Skeletal muscle cell (primary cell): ENCODE data around the gene HOXC13.
A peak's percentile ranks its signal among the peaks of the same experiment; 100 is the strongest.

Experiments
- DNase-seq: peaks from one replicate; pipeline ENCODE4 v3.0.0-alpha.2; 2010; ENCODE audit warnings: low read depth
- H3K4me3 ChIP-seq: 2 replicates; pipeline ENCODE4 v1.5.1; 2011; ENCODE audit warnings: low read depth, mild to moderate bottlenecking, control low read depth, low read length, moderate library complexity

The HOXC13 gene

DNA sequence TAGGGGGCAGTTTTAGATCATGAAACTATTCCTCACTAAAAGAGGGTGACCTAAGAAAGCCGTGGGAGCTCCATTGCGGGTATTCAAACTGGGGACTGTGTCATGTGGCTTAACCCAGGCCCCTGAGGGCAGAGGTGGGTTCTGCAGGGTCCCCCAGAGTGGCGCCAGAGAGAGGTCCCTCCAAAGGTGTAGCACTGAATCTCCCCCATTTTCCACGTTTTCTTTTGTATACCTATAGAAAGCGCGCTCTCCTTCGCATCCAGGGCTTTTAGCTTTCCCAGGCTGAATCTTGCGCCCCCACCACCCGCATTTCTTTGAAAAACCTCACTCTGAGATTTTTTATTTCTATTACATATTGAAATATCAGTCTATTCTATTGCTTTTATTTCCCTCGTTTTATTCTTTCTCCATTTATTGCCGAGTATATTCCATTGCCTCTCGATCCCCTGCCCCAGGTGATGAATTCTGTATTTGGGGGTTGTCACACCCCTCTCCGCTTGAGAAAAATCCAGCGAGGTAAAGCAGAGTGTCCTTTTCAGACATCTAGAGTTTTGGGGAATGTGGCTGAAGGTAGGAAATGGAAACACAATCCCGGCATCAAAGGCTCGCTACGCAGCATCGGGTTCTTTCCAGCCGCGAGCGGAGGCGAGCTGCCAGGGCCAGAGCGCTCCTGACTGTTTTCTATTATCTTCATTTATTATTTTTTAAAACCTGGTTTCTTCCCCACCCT, 870 bp upstream of the HOXC13 start:
- peak overlapping the region; percentile 38 for H3K4me3 ChIP-seq
- DNase-seq, result no peak

GRCh38 chr12:53939141-53940108, 794 bp downstream of the HOXC13 start:
- no peak for DNase-seq
- peak overlapping the region; percentile 38 for H3K4me3 ChIP-seq

DNA sequence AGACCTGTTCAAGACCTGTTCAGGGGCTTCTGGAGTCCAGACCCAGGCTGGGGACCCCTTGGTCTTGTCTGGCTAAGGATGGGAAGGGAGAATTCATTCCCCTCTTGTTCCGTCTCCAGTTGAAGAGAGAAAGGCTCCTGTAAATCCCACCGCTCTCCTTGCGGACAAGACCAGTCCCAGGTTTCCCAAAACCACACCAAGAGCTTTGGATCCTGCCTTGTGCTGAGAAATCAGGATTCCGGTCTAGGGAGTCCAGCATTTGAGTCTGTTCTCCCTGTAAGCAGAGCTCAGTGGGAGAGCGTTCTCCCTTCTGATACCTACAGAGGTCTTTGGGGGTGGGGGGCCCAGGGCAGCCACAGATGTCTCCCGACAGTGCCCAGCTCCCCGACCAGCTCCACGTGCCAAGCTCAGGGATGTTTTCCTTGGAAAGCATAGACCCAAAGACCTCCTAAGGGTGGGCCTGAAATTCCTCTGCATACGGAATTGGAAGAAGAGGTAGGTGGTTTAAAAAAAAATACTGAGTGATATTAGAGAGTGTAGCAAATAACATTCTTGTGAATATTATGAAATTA, 1.9 kb downstream of the HOXC13 start:
- H3K4me3 ChIP-seq, result peak overlapping the region; percentile 16
- DNase-seq, result no peak

- DNase-seq, result no peak
- H3K4me3 ChIP-seq, result no peak overlapping the region
These were observed 2.6 kb downstream of the HOXC13 start for GRCh38 chr12:53941187-53941586.

- DNase-seq, result no peak
- no peak overlapping the region for H3K4me3 ChIP-seq
These were observed 3.1 kb downstream of the HOXC13 start for GRCh38 chr12:53941750-53942149.

DNA sequence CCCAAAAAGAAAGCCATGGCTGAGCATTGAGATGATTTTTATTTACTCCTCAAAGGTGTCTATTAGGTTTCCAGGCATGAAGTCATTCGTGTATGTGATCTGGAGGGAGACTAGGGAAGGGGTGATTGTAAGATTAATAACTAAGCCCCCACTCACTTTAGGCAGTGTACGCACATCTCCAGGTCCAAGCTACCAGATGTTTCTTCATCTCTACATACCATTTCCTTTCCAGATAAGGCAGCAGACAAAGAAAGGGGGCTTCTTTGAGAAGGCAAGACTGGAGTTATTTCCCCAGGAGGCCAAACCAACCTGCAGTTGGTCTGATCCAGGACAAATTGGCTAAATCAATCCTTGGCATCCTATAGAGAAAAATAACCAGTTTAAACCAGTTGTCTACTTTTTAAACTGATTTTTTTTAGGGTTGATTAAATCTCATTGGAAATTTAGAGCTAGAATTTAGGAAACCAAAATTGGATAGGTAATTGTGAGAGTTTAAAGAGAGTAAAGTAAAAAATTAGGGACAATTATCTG, 3.9 kb downstream of the HOXC13 start:
- DNase-seq, result no peak

DNA sequence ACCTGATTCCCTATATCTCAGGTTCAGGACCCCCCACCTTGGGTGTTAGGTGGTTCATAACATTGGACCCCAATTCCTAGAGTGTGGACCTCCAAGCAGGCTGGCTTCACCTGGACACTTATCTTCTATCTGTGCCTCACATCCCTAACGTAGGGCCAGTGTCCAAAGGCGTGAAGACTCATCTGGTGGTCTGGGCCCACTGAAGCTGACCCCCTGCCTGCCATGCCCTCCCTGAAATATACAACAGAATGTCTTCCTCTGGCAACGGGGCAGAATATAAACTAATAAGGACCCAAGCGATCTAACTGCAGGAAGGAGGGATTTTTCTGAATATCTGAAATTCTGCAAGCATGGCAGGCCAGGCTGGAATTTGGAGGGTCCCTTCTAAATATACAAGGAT, 5.6 kb downstream of the HOXC13 start:
- no peak for DNase-seq
- no peak overlapping the region for H3K4me3 ChIP-seq

More for the DNA sequence above, 3.9 kb downstream of the HOXC13 start:
- H3K4me3 ChIP-seq, result no peak overlapping the region

- no peak for DNase-seq
- no peak overlapping the region for H3K4me3 ChIP-seq
These were observed 6.5 kb downstream of the HOXC13 start for GRCh38 chr12:53944907-53945847.

DNA sequence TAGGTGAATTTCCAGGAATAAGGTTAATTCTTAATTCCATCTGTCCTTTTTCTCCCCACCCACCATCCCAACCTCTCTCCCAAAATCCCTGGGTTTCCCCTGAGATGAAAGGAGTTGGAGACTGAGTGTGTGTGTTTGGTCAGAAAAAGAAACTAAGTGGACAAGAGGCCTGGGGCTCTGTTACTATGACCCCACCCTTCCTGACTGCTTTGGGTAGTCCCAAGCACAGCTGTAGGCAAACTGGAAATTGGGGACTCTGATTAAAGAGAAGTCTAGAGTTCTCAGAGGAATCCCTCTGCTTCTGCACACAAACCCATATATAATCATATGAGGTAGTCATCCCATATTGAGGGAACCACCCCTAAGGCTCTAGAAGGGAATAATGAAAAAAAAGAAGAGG, 9.1 kb downstream of the HOXC13 start:
- DNase-seq, result no peak
- no peak overlapping the region for H3K4me3 ChIP-seq

- H3K4me3 ChIP-seq, result no peak overlapping the region
- no peak for DNase-seq
These were observed 10.3 kb downstream of the HOXC13 start for GRCh38 chr12:53948650-53949593.

DNA sequence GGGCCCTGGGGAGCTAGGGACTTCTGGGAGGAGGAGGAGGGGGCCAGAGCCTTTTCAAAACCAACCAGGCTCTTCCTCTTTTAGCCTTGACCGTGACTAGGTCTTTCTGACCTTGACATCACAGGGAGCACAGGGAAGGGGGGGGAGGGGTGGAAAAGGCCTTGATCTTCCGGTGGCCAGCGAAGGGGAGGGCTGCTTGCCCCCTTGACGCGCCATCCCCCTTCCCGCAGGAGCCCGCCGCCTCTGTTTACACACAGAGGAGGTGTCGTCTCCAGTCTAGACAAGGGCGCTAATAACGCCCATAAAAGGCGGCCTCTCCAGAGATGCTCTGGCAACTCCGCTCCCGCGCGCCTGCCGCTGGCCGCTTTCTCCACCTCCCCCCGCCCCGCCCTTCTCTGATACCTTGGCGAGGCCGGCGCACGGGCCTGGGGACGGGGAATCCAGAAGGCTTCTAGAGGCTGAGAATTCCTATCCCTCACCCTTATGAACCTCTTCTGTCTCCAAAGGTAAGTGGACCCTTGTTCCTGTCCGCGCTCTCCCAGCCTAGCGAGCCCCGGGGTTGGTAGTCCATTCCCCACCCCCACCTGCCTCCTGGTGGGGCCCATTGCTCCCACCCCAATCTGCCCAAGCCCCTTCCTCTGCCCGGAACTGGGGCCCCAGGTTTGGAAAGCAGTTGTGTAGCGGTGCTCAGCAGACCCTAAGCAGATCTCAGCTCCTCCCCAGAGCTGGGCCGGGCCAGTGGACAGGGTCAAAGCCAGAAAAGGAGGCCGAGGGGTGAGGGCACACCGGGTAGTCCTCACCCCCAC, 11.2 kb downstream of the HOXC13 start:
- no peak overlapping the region for H3K4me3 ChIP-seq
- no peak for DNase-seq

- DNase-seq, result no peak
- no peak overlapping the region for H3K4me3 ChIP-seq
These were observed 11.8 kb downstream of the HOXC13 start for GRCh38 chr12:53950437-53950773.

DNA sequence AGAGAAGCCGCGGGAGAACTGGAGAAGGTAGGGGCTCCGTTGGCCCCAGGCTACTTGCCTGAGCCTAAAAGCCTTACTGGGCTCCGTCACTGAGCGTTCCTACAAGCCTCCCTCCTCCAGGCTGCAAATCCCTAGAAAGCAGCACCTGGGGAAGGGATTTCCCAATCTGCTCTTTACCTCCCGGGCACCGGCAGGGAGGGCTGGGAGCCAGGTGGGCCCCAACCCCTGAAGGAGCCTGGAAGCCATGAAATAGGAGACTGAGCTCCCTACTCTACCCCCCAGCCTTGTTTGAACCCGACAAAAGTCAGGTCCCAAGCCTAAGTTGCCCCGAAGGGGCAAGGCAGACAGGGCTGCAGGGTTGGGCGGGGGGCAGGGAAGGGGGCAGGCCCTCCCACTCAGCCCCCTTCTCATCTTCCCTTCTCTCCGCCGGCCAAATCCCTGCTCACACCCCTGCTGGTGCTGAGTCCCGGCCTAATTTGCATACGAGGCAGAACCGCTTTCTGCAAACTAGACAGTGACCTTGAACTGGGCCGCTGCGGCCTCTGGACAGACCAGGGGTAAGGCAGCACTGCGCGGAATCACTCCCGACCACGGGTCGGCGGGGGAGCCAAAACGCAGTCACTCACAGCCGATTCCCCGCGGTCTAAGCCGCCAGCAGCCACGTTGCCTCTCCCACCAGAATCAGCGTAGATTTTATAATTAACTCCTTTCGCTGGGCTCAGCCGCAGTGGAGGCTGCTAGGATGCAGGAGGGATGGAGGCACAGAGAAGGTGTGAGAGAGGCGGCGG, 12.4 kb downstream of the HOXC13 start:
- DNase-seq, result no peak
- H3K4me3 ChIP-seq, result no peak overlapping the region

DNA sequence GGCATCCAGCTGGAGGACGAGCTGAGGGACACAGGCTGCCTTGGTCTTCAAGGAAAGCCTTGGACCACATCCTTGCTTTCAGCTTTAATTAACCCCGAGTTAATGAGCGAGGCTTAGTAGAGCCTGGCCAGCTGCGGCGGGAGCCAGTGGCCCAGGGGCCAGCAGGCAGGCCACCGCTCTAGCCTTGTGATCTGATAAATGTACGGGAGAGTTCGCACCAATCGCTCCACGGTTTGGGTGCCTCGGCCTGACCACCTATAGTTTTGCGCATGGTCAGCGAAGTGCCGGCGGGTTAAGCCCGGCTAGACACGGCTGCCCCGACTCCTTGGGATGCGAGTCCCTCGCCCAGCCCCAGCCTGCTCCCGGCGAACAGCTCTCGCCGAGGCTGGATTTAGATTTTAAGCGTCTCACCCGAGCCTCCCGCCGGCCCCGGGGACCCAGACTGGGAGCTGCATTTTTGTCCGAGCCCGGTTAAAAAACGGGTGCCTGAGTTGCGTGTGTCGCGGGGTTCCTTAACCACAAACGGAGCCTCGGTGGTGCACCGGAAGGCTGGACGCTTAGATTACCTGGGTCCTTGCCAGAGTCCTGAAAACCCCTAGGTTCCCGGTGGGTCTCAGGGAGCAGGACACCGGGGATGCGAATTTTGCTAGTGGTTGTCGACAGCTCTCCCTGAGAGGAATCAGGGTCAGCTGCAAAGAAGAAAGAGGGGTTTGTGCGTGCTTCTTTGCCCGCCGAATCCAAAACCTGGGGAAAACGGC, 13.1 kb downstream of the HOXC13 start:
- no peak for DNase-seq
- H3K4me3 ChIP-seq, result no peak overlapping the region

DNA sequence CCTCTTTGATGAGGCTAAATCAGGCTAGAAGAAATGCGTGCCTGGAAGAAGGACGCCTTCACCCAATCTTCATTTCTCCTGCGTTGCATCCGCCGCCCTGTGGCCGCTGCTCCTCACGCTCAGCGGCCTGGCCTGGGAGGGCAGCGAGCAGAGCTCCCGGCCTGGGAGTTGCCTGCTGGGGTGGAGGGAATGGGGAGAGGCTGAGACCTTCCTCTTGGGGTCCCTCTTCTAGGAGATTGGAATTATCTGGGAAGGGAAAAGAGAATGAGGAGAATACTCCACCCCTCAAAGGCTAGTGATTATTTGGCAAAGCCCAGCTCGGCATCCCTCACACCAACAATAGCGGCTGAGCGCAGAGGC, 13.7 kb downstream of the HOXC13 start:
- H3K4me3 ChIP-seq, result no peak overlapping the region
- no peak for DNase-seq
